Activated naive CD8-positive, alpha-beta T cell treated with anti-CD3 and anti-CD28 coated beads, Interleukin-2, amount 50 U/mL, for 16 hours (primary cell): Measurements from ENCODE around the gene RSAD1.

Experiments
- DNase-seq: peaks from one replicate; pipeline ENCODE4 v3.0.0-alpha.2; 2020; ENCODE audit warnings: low read depth, low spot score

Gene RSAD1

GRCh38 chr17:50493744-50494143 is 15.1 kb downstream of the RSAD1 start:
- no peak for DNase-seq

GRCh38 chr17:50495217-50495823 is 16.7 kb downstream of the RSAD1 start:
- no peak for DNase-seq

GRCh38 chr17:50495918-50496317 is 17.3 kb downstream of the RSAD1 start:
- DNase-seq = no peak

DNA sequence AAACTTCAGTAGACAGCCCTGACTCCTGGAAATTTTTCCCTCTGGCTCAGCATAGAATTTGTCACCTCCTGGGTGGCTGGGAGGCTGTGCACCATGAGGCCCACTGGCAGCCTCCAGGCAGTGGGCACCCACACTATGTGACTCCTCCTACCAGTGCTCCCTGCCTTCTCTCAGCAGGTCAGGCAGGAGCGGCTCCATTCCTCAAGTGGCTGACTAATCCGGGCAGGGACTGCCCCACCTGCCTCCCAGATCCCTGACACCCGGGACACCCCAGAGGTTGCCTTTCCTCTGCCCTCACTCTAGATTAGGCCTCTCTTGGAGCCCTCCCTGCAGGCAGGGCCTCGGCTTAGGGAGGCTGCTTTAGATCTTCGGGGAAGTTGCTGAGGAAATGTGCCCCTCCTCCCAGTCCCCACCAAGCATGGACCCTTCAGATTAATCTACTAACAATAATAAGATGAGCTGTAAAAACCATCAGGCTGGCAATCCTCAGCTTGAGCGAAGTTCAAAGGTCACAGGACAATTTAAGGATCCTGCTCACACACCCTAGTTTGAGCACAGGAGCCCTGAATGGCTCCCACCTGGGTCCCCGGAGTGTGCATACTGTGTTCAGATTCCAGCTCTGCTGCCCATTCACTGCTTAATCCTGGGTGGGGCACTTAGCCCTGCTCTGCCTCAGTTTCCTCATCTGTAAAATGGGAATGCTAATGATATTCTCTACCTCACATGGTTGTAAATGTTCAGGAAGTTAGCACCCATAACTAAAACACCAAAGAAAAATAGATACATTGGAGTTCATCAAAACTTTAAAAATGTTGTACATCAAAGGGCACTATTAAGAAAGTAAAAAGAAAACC is 19.6 kb downstream of the RSAD1 start:
- no peak for DNase-seq

DNA sequence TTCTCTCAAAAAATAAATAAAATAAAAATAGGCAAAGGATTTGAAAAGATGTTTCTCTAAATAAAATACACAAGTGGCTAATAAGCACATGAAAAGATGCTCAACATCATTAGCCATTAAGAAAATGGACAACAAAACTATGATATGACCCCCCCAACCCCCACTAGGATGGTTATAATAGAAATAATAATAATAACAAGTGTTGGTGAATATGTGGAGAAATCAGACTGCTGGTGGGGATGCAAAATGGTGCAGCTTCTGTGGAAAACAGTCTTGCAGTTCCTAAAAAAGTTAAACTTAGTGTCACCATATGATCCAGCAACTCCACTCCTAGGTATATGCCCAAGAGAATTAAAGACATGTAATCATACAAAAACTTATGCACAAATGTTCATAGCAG is 20.6 kb downstream of the RSAD1 start:
- no peak for DNase-seq

DNA sequence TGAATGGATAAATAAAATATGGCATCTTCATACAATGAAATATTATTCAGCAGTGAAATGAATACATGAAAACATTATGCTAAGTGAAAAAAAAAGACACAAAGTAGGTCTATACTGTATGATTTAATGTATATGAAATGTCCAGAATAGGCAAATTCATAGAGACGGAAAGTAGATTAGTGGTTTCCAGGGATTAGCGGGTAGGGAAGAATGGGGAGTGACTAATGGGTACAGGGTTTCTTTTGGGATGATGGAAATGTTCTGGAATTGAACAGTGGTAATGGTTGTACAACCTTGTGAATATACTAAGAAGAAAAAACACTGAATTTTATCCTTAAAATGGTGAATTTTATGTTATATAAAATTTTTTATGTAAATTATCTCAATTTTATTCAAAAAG is 21.1 kb downstream of the RSAD1 start:
- DNase-seq = no peak

DNA sequence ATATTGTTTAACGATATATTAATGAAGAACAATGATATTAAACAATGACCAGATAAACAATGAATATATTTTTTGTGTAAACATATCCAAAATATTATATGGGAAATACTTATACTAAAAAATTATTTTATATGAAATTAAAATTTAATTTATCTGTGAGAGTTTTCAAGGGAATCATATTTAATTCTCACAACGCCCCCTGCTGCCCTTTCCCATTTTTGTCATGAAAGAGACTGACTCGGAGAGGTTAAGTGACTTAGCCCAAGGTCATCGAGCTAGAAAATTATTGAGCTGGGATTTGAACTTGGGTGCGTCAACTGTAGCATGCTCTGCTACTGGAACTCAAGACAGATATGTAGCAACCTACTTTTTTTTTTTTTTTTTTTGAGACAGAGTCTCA is 22.4 kb downstream of the RSAD1 start:
- DNase-seq = no peak

DNA sequence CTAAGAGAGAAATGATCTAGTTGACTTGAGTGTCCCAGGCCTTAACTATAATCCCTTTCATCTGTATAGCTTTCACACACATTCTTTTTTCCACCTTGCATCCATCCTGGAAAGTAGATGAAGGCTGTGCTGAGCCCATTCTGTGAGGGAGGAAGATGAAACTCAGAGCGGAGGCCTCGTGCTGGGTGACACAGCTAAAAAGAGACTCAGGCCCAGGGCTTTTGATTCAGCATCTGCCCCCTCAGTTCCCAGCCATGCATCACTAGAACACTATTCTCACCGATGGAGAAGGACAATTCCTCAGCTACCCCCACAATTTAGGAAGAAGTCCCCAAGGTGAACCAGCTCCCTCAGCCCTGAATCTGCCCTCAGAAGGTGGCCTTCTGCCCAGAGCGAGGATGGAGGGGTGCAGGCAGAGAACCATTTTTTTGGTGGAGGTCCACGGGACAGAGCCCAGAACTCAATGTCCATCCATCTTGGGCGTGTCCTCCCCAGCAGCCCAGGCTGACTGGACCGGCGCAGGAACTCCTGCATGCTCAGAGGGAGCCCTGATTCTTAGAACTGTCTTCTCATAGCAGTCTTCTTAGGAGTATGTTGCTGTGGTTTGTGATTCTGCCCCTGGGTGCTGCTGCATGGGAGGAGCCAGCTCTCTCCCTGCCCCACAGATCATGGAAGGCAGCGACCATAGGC is 23.8 kb downstream of the RSAD1 start:
- DNase-seq = no peak

- DNase-seq = no peak
Measured at GRCh38 chr17:50505591-50506130, 27.0 kb downstream of the RSAD1 start.

- no peak for DNase-seq
Measured at GRCh38 chr17:50506298-50506697, 27.6 kb downstream of the RSAD1 start.

DNA sequence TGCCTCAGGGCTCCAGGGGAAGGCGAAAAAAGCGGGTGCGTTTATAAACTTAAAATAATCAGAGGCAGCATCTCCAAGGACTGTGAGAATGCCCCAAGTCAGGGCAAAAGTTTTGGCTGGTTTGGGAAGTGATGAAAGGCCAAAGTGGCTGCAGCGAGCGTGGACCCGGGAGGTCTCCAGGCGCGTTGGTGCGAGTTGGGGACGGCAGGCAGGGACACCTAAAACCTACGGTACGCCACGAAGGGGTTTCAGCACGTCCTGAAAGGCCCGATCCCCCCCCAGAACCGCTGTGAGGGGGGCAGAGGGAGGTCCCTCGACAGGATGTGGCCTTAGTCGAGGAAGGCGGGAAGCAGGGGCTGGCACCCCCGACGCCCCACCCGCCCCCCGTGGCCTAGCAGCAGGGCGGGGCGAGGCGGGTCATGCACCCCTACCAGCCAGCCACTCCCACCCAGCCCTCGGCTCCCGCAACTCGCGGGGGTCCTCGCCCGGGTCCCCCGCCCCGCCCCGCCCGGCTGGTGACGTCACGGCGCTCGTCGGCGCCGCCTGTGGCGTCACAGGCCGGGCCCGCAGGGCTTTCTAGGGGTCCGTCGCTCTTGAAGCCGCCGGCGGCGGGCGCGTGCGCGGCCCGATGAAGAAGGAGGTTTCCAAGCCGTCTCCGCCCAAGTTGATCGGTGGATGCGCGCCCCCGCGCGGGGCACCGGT is 29.4 kb downstream of the RSAD1 start, which contains the start of gene MYCBPAP:
MYCBPAP (plus strand) TSS at position 569 of the 702 bp plus-strand sequence. CDS start 236 bp downstream, outside the sequence.
- DNase-seq = peak; percentile 57

DNA sequence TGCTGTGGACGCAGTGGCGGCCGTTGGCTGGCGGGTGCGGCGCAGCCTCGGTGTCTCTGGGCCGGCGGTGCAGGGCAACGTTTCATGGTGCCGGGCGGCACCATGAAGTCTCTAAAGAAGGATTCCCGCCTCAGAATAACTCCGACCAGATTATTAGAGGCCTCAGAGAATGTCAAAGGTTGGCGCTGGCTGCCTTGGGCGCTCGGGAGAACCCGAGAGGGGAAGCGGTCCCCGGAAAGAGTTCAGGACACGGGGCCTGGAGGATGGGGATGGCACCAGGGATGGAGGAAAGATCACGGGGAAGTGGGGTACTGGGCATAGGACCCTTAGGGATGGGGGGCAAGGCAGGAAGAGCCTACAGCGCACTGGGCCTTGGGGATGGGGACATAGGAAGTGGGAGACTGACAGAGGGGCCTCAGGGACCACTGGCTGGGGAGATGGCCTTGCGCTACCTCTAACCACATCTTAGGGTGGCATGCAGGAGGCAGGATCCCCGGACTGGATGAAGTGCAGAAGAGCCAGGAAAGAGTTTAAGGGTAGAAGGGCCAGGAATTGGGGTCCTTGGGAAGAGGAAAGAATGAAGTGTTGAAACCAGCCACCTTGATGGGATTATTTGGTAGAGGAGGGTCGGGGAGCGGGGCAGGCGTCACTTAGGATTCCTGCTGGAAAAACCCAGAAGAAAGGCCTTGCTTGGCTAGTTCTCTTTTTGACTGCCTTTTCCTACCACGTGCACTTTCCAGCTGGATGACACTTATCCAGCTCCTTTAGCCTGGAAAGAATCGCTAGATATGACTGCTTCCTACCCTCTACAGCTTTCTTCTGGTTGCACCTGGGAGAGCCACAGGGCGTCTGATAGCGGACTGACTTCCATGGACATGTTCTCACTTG is 30.2 kb downstream of the RSAD1 start:
- no peak for DNase-seq

GRCh38 chr17:50511058-50511457 is 32.4 kb downstream of the RSAD1 start:
- no peak for DNase-seq

DNA sequence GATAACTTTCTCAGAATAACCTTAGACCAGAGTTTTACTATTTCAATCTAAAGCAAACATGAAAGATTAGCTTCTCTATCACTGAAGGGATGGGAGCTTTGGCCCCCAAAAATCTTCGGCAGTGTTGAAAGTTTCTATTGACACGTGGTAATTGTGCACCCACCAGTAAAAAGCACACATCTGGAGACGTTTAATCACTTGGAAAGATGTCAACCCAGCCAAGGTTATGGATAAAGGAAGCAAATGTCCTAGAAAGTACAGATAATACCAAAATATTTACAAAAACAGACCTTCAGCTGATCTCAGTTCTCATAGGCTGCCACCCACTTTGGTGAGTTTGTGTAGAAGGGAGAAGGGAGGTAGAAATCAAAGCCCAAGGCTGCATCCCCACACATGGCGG is 34.8 kb downstream of the RSAD1 start:
- DNase-seq = no peak

GRCh38 chr17:50514388-50514787 is 35.7 kb downstream of the RSAD1 start:
- DNase-seq = no peak

- no peak for DNase-seq
Measured at GRCh38 chr17:50514936-50515702, 36.5 kb downstream of the RSAD1 start.

DNA sequence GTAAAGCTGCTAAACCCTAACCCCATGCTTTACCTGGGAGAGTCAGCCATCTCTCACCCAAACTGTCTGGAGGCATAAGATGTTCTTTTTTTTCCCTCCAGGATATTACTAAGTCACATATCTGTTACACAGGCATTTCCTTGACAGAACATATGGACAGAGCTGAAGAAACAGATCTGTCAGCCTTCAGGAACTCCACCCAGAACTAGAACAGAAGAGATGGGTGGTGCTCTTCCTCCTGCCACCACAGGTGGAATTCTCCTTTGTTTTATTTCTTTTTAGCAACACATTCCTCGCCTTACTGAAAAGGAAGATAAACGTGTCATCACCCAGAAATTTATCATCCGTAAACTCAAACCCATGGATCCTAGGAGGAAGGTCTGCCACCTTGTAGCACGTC is 38.4 kb downstream of the RSAD1 start:
- no peak for DNase-seq

GRCh38 chr17:50517504-50518383 is 39.1 kb downstream of the RSAD1 start:
- no peak for DNase-seq
